CD1c-positive myeloid dendritic cell (primary cell): Measurements from ENCODE around the gene TEX54.
A peak's percentile ranks its signal among the peaks of the same experiment; 100 is the strongest.
"Not testable (repeated sequence)": the region's sequence is repeated elsewhere in the genome, so short reads cannot be mapped to it uniquely, and the experiment has no call there.

Source experiments
- DNase-seq: peaks from one replicate; pipeline ENCODE4 v3.0.0-alpha.2; 2016; ENCODE audit errors: extremely low spot score

Gene TEX54

GRCh38 chr11:62835336-62835735, 2.7 kb upstream of the TEX54 start:
- no peak for DNase-seq

DNA sequence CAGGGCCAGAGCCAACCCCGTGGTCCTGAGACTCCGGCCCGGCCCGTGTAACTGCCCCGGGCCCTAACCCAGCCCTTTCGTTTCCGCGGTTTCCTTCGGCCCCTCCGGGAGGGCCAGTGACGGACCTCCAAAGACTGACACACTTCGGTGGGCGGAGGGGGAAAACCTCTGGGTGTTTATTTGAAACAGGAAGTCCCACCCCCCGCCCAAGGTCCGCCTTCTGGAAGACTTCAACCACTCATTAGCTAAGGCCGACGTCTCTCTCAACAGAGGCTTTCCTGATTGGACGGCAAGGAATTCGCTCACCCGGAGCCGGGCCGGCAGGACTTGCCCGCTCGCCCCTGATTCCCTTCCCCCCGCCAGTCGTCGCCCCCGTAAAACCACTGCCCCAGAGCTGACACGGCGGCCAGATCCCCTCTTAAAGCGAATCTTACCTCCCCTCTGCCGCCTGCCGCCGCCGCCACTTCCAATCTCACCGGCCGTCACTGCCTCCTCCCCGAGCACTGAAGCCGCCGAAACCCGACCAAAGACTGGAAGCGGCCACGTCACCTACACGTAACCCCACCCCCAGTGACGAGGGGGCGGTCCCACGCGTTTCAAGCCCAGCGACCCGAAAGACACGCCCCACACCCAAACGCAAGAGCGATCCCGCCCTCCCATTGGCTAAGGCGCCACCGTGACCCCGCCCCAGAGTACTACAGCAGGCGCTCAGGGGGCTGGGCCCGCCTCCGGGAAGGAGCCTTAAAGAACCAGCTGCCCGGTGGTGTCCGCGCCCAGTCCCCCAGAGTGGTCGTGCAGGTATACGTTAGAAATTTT, 913 bp downstream of the TEX54 start, which contains the start of gene STX5:
STX5 (minus strand) TSS at position 532 of the 816 bp plus-strand sequence. CDS start 808 bp downstream, outside the sequence.
- DNase-seq: peak; percentile 99

DNA sequence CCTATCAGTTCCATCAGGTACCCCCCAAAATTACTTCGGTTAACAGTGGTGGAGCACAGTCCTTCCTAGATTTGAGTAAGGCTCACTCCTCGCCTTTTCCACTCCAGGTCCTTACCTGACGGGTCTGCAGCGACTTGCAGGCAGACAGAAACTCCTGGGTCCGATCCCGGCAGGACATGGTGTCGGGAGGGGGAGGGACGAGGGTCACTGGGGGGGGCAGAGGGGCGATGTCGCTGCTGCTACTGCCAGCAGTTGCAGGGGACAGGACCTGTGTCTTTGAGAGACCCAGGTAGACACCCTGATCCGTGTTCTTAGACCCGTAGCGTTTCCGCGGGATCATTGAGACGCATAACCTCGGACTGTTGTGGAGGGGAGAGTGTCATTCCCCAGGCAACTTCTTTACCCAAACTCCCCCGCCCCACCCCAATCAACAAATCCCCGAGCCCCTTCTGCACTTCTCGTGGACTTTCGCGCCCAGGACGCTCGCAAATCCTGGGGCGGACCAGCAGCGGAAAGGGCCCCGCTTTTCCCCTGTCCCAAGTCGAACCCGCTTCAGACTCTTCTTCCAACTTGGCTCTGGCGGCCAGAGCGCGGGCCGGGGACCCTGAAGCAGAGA, 1.6 kb downstream of the TEX54 start:
- DNase-seq: no peak

DNA sequence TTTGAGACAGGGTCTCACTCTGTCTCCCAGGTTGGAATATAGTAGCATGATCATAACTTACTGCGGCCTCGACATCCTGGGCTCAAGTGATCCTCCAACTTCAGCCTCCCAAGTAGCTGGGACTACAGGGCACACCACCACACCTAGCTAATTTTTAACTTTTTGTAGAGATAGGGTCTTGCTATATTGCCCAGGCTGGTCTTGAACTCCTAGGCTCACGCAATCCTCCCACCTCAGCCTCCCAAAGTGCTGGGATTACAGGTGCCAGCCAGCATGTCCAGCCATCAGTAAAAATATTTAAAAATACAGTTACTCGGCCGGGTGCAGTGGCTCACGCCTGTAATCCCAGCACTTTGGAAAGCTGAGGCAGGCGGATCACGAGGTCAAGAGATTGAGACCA, 4.5 kb downstream of the TEX54 start:
- DNase-seq: not testable (repeated sequence)

- DNase-seq: no peak
Measured at GRCh38 chr11:62823677-62824076, 9.0 kb downstream of the TEX54 start.

DNA sequence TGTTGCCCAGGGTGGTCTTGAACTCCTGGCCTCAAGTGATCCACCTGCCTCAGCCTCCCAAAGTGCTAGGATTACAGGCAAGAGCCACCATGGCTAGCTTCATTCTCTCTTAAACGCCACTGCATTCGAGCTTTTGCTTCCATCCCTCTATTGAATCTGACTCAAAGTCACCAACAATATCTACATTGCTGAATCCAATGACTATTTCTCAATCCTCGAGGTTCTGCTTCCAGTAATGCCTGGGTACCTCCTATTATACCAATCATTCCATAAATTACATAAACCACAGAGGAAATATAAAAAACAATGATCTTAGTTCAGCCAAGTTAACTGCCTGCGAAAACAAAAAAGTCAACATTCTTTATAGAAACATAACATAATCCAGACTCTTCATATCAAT, 15.5 kb downstream of the TEX54 start:
- no peak for DNase-seq

DNA sequence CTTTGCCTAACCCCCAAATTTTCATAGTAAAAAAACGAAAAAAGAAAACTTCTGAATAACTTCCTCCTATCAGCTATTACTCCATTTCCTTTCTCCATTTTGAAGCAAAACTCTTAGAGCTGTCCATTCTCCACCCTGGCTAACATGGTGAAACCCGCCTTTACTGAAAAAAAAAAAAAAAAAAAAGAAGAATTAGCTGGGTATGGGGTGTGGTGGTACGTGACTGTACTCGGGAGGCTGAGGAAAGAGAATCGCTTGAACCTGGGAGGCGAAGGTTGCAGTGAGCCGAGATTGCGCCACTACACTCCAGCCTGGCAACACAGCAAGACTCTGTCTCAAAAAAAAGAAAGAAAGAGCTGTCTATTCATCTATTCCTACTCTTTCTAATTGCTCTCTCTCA, 16.1 kb downstream of the TEX54 start:
- peak; percentile 61 for DNase-seq

DNA sequence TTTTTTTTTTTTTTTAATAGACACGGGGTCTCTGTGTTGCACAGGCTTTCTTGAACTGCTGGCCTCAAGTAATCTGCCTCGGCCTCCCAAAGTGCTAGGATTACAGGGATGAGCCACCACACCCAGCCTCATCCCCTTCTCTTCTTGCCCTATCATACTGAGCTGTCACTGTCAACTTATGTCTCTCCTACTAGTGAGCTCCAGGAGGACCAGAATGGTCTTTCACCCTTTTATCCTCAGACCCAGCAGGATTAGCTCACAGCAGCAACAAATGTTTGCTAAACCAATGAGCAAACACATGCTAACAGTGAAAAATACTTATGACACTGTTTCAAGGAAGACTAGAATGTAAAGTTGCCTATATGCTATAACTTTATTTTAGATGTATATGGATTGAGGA, 21.0 kb downstream of the TEX54 start:
- DNase-seq: no peak

DNA sequence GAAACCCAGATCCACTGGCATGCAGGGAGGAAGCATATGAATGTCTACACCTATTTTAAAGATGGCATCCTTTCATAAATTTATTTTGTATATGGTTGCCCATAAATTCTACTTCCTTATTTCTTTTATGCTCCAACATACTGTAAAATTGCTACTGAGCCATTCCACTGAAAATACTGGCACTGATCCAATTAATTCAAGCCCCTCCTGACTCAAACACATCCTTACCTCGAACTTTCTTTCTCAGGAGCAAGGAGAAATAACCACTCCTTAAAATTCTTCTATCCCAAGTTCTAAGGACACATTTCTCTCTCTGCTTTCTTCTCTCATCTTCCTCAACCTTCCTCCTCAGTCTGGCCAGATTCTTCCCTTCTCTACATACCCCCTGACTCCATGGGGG, 21.9 kb downstream of the TEX54 start:
- no peak for DNase-seq

DNA sequence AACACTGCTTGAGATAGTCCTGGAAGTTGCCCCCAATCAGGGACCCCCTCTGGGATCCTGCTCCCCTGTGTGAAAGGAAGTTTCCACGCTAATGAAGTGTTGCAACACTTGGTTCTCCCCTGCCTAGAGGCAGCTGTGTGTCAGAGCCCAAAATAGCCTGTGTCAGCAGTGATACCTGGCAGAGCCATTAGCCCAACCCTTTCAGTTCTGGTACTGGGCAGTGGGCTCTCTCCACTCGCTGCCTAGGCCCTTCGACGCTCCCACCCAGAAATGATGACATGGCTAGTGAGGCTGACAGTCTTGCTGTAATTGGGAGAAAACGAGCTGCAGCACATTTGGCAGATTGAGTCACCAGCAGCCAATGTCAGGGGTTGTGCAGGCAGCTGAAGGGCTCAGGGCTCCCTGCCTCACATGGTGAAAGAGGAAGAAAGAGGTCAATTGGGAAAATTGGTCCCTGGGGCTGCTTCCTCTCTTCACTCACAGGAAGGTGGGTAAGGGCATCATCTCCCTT, 26.0 kb downstream of the TEX54 start:
- peak; percentile 90 for DNase-seq

GRCh38 chr11:62805961-62806441, 26.6 kb downstream of the TEX54 start:
- no peak for DNase-seq

DNA sequence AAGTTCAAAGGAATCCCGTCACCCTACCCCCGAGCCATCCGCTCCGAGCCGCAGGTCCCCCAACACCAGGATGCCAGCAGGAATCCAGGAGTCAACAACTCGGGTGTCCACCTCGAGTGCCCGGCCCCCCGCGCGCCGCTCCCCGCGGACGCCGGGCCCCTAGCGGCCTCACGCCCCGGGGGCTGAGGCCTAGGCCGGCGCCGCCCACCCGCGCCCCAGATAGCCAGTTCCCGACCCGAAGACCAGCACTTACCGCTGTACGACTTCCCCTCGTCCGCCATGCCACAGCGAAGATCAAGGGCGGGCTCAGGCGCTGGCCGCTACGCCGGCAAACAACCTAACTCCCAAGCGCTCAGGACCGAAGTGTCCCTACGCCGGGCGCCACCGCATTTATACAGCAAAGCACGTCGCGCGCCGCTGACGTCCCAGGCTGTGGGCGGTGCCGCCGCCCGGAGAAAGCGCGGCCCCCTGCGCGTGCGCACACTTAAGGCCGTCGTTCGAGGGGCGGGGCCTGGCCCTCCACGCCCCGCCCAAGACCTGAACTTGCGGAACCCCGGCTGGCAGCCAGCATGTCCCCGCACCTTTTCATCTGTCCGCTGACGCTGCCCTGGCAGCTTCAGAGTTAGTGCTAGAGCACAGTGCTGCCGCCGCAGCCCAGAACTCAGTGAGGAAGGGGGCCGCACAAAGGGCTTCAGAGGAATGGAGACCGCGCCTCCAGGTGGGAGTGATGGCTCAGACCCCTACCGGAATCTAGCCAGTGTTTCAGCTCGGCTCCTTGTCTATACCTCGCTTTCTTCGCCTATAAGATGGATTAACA, 27.4 kb downstream of the TEX54 start, which contains the start of gene NXF1:
NXF1 (minus strand) TSS at position 365 of the 817 bp plus-strand sequence; CDS start at position 281, 84 bp downstream.
- peak; percentile 99 for DNase-seq

DNA sequence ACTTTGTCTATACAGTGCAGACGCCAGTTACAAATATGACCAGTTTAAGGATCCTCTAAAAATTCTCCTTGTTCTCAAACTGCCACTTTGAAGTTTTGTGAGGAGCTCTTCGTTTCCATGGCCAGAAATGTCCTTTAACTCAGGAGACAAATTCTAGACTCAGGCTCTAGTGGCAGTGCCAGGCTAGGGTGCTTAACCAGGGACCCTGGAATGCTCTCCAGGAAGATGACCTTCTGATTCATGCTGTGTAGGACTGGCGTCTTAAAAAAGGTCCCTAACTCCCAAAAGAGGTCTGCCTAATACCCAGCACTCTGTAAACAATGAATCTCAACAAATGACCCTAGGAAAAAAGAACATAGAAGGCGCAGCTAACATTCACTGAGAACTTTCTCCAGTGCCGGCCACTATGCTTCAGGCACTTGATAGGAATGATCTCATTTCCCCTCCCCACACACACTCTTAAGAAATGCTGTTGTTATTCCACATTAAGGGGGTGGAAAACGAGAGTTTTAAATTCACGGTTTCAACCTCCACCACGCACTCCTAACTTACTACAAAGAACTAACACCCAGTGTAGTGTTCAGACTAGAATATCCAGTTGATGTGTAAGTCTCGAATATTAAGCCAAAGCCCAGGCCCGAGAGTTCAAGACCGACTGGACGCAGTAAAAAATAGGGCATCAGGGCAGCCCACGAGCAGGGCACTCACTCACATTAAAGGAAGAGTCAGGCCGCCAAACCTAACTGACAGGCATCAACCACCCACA, 28.1 kb downstream of the TEX54 start:
- peak; percentile 53 for DNase-seq

GRCh38 chr11:62801071-62801470, 31.6 kb downstream of the TEX54 start:
- no peak for DNase-seq

DNA sequence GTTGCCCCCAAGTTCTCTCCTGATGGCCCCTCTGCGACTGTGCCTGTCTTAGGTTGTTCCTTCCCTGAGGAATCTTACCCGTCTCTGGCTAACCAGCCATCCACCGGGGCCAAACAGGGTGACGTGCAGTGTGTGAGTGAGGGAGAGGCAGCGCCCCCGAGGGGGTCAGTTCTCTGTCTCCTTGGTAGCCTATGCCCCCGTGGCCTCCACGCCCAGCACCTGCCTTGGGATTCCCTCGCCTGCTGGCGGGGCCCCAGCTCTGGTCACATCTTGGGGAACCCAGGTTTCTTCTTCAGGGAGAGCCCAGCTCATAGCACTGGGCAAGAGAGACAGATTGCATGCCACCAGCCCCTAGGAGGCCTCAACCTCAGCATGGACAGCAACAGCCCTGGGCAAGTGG, 33.2 kb downstream of the TEX54 start:
- no peak for DNase-seq

DNA sequence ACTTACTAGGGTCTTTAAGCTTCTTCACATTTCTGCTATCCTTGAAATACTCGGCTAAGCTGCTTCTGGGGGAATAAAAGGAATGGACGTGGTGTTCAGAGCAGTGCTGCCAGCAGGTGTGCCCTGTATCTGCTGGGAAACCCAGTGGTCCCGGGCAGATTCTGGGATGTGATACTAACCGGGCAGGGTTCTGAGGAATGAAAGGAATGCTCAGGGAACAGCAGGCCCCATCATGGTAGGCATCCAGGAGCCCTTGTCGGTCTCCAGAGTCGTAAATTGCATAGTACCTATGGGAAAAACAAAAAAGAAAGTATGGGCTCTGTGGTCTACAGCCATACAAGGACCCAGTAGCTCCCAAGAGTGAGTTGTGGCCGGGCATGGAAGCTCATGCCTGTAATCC, 36.4 kb downstream of the TEX54 start:
- DNase-seq: no peak

DNA sequence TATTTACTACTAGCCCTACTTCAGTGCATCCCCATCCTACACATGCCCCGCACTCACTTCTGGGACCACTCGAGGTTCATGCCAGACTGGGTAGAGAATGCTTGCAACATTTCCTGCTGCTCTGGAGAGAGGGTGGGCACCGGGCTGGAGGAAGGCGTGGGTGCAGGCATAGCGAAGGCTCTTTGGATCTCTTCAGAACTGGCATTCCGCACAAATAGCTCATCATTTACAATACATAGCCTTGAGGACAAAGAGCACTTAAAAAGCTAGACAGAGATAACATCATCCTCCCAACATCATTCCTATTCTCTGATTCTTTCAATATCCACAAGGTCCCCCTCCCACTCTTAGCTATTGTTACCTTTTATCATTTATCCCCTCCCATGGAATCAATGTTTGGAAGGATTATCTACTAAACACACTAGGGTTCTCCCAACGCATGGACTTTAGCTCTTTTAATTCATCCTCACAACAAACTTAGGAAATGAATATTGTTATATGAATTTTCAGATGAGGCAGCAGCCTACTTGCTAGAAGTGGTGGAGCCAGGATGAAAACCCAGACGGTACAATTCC, 38.4 kb downstream of the TEX54 start:
- DNase-seq: no peak

DNA sequence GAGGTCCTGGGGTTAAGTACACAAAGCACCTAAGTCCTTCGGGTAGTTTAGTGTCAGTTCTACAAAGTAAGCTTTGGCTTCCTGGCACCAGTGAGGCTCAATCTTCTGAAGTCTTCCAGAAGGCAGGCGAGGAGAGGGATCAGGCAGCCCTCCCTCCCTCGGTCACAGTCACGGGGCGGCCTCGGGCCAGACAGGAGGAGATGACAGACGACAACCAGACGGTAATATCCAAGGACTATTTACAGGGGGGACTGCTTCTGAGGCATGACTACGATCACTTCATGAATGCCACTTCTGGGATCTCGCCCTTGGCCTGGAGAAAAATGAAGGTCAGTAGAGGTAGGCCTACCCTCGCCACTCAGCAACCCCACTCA, 40.5 kb downstream of the TEX54 start:
- DNase-seq: no peak

GRCh38 chr11:62791501-62792201, 41.0 kb downstream of the TEX54 start, which contains the start of gene TMEM223:
Gene TMEM223, minus strand, starts transcription at chr11:62792006. Its CDS starts 12 bp downstream, at chr11:62791994.
- DNase-seq: peak; percentile 90

GRCh38 chr11:62789576-62789975, 43.1 kb downstream of the TEX54 start:
- DNase-seq: no peak
